GM19099 (cell line): Measurements from ENCODE around the gene TPP1.

Experiments used
- POLR2A ChIP-seq: IDR thresholded peaks from 3 replicates; pipeline ENCODE4 v1.6.1; 2011; ENCODE audit warnings: low read depth; ENCODE audit not compliant: insufficient read length; ENCODE audit errors: extremely low read depth

TPP1 gene

GRCh38 chr11:6635082-6635932 is 16.1 kb upstream of the TPP1 start:
- no peak for TF ChIP-seq POLR2A

DNA sequence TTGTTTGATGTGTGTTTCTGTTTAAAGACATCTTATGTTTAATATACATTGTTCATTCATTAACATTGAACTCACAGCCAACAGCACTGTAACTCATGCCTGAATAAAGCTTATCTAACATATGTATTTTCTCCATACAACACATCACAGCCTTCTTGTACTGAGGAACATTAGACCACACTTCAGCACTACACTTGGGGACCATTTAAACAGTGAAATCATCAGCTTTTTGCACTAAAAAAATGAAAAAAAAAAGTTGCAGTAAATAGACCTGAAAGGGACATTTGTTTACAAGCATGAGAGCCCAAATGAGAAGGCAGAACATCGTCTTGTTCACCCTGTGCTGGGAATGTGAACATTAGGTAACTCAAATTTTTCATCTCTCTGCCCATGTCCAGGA is 15.3 kb upstream of the TPP1 start:
- TF ChIP-seq POLR2A = no peak

GRCh38 chr11:6633422-6634408 is 14.5 kb upstream of the TPP1 start:
- TF ChIP-seq POLR2A = no peak

DNA sequence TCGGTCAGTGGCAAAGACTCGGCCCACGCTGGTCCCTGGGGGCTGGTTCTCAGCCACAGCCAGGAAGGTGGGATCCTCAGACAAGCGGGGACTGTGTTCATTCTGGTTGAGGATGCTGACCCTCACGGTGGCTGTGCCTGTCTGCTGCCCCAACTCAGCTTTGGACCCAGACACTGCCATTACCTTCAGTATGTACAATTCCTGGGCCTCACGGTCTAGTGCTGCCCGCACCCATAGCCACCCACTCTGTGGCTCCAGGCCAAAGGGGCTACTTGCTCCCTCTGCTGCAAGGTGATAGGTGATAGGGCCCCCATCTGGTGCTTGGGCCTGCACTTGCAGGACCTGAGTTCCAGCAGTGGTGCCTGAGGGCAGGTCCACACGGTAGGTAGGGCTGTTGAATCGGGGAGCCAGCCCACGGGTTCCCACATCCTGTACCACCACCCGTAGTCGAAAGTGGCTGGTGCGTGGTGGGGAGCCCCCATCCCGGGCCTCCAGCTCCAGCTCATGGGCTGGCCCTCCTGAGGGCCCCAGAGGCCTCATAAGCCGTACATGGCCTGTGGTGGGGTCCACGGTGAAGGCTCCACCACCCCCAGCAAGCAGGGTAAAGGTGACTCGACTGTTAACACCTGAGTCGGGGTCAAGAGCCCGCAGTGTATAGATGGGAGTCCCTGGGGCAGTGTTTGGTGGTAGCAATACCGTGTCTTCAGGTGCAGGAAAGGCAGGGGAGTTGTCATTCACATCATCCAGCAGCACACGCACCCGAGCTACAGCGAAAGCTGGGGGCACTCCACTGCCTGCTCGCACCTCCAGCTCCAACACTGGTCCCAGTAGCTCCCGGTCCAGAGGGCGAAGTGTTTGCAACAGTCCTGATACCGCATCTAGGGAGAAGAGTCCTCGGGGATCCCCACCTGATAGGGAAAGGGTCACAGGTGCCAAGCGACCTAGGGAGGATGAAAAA is 13.2 kb upstream of the TPP1 start:
- TF ChIP-seq POLR2A = no peak

GRCh38 chr11:6631361-6631890 is 12.2 kb upstream of the TPP1 start:
- no peak for TF ChIP-seq POLR2A

- no peak for TF ChIP-seq POLR2A
Observed at GRCh38 chr11:6630632-6631291, 11.5 kb upstream of the TPP1 start.

DNA sequence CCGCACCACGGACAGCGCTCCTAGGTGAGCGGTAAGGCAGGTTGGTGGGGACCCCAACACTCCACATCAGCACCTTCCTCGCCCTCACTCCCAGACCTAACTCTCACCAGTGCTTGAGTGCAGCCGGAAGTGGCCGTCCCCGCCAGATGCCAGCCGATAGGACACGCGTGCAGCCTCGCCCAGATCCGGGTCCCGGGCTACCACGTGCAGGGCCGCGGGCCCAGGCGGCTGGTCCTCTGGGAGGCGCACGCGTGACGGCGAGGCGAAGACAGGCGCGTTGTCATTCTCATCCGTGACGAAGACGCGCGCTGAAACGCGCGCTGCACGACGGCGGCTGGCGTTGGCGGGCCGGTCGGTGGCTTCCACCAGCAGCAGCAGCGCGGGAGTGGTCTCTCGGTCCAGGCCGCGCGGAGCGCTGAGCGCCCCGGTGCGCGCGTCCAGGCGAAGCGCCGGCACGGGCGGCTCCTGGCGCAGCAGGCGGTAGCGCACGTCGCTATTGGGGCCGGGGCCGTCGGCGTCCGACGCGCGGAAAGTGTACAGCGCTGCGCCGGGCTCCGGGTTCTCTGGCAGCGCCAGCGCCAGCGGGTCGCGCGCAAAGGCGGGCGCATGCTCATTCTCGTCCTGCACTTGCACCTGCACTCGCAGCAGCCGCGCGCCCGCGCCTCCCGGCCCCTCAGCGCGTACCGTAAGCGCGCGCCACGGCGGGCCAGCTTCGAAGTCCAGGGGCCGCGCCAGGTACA is 10.8 kb upstream of the TPP1 start:
- TF ChIP-seq POLR2A = no peak

- TF ChIP-seq POLR2A = no peak
Observed at GRCh38 chr11:6629573-6629891, 10.3 kb upstream of the TPP1 start.

DNA sequence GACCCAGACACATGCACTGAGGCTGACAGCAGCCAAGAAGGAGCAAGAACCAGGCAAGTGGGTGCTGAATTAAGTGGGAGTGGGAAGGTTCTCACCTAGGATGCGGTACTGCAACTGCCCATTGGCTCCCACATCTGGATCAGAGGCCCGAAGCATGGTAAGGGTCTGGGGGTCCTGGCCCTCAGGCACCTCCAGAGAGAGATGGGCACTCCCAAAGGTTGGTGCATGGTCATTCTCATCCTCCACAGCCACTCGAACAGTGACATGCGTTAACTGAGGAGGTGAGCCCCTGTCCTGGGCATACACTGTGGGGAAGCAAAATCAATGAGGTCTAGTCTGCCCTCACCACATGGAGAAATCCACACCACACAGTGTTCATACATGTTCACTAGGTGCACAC is 9.3 kb upstream of the TPP1 start:
- no peak for TF ChIP-seq POLR2A

- no peak for TF ChIP-seq POLR2A
Observed at GRCh38 chr11:6627762-6628241, 8.6 kb upstream of the TPP1 start.

GRCh38 chr11:6626971-6627761 is 7.9 kb upstream of the TPP1 start:
- TF ChIP-seq POLR2A = no peak

- TF ChIP-seq POLR2A = no peak
Observed at GRCh38 chr11:6625832-6626420, 6.7 kb upstream of the TPP1 start.
